Measurements from ENCODE around the gene DTWD1. TPM values are rescaled to one million over a fixed set of nuclear protein-coding genes. Genes with fewer than 3 reads are reported as not detected.
"Not testable (repeated sequence)": the region's sequence is repeated elsewhere in the genome, so short reads cannot be mapped to it uniquely, and the experiment has no call there.

Gene DTWD1
- total RNA-seq, 1 donor from 2014 or later: 9.9 TPM

DNA sequence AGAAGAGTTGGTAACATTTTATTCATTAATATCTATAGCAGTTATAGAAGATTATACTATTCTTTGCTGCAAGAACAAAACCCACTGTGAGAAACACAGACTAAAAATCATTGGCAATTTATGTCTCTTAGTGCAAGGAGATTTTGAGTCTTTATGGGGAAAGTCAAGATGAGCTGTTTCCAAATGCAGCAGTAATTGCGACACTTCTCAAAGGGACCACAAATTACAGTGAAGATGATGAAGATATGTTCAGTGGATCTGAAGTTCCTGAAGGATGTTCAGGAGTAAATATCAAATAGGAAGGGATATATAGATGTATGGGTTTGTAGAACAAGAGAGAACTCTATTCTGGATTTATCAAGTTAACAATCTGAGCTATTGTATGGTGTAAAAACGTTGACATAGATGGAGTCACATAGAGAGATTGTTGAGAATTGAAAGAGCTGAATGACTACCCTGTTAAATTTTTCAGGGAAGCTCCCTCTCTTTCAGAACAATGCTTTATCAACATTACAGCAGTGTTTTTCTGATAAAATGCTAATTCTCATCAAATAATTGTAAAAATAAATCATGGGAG lies 71.8 kb downstream of the DTWD1 start:
- TF ChIP-seq CTCF (conservative IDR thresholded peaks at IDR 0.05; ENCODE audit: low read depth, low read length): no peak
- DNase-seq (ENCODE audit: low read depth): no peak
- no peak overlapping the region for H3K4me3 ChIP-seq (ENCODE audit: low read depth, low read length)

DNA sequence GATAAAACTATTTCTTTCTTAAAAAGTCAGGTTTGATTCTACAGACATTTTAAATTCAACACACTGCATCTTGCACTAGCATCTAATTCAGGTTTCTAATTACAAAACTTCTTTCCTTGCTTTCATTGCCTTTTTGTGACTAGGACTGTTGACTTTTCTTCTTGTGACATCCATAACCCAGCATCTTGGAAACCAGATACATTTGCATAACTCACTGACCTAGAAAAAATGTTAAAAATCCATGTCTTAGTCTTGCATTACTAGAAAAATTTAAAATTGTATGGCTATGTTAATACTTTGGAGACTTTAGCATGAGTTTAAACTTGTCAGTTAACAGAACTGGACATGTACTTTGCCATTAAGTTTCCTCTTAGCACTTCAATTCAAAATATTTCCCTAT lies 72.7 kb downstream of the DTWD1 start:
- no peak for DNase-seq (ENCODE audit: low read depth)
- TF ChIP-seq CTCF (conservative IDR thresholded peaks at IDR 0.05; ENCODE audit: low read depth, low read length): no peak
- H3K4me3 ChIP-seq (ENCODE audit: low read depth, low read length): no peak overlapping the region

- no peak overlapping the region for H3K4me3 ChIP-seq (ENCODE audit: low read depth, low read length)
- TF ChIP-seq CTCF (conservative IDR thresholded peaks at IDR 0.05; ENCODE audit: low read depth, low read length): no peak
- DNase-seq (ENCODE audit: low read depth): no peak
These were observed 75.6 kb downstream of the DTWD1 start for GRCh38 chr15:49696433-49696832.

- no peak for DNase-seq (ENCODE audit: low read depth)
- H3K4me3 ChIP-seq (ENCODE audit: low read depth, low read length): no peak overlapping the region
- TF ChIP-seq CTCF (conservative IDR thresholded peaks at IDR 0.05; ENCODE audit: low read depth, low read length): no peak
These were observed 76.3 kb downstream of the DTWD1 start for GRCh38 chr15:49697121-49697520.

DNA sequence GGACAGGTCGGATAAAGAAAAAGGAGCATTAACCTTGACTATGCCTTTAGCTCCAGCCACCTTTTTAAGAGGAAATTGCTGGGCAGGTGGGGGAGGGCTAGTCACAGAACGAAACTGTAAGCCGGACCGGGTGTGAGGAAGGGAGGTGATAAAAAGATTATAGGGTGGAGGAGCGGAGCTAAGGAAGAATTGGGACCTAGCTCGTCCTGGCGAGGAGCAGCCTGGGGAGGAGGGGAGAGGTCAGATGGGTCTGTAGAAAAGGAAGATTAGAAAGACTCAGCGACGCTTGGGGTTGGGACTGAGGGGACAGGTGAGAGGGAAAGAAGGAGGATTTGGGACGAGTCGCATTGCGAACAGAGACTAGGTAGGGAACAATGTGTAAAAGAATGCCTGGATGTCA lies 82.1 kb downstream of the DTWD1 start:
- not testable (repeated sequence) for DNase-seq (ENCODE audit: low read depth); H3K4me3 ChIP-seq (ENCODE audit: low read depth, low read length)

Other genes starting within 250 kb of the DTWD1 start
- 0.07 TPM in 1 of 2 replicates, not detected in the other for gene FGF7, start 197.8 kb upstream of the DTWD1 start, total RNA-seq
- 3.2 and 6.6 TPM in 2 replicates for gene FAM227B, start 230 bp upstream of the DTWD1 start, total RNA-seq

Measured in epithelial cell of proximal tubule (primary cell).